ENCODE results near the gene SENP7. TPM values are rescaled to one million over a fixed set of nuclear protein-coding genes. Genes with fewer than 3 reads are reported as not detected.
"Not testable (repeated sequence)": the region's sequence is repeated elsewhere in the genome, so short reads cannot be mapped to it uniquely, and the experiment has no call there.

Gene SENP7
- total RNA-seq, 1 donor from 2014 or later: 17.9 TPM

GRCh38 chr3:101484805-101485620 is 28.0 kb downstream of the SENP7 start:
- no peak overlapping the region for H3K27ac ChIP-seq
- no peak overlapping the region for H3K4me3 ChIP-seq
- TF ChIP-seq CTCF (IDR thresholded peaks at IDR 0.05) (no peak), POLR2AphosphoS5 (IDR thresholded peaks at IDR 0.05; ENCODE audit: insufficient read depth in 1 of 2, low read depth in 1 of 2) (no peak), POLR2A (IDR thresholded peaks at IDR 0.05) (no peak)

GRCh38 chr3:101478980-101479379 is 34.0 kb downstream of the SENP7 start:
- H3K4me3 ChIP-seq: no peak overlapping the region
- TF ChIP-seq POLR2A (IDR thresholded peaks at IDR 0.05) (no peak), CTCF (IDR thresholded peaks at IDR 0.05) (no peak), POLR2AphosphoS5 (IDR thresholded peaks at IDR 0.05; ENCODE audit: insufficient read depth in 1 of 2, low read depth in 1 of 2) (no peak)
- DNase-seq (ENCODE audit: extremely low spot score in 2 of 2): no peak
- H3K4me1 ChIP-seq: no peaks in the 10 kb centered on the region
- H3K27ac ChIP-seq: no peak overlapping the region
- no peaks in the 10 kb centered on the region for H3K27me3 ChIP-seq
- H3K36me3 ChIP-seq: no peaks in the 10 kb centered on the region
- H3K9me3 ChIP-seq: peaks cover 3% of the 10 kb centered on the region
- intact Hi-C loops (cut with DNase I): no loop called here

More at GRCh38 chr3:101484805-101485620, 28.0 kb downstream of the SENP7 start:
- Histone ChIP-seq H3K27me3 (no peaks in the 10 kb centered on the region), H3K9me3 (peaks cover 3% of the 10 kb centered on the region), H3K4me1 (peaks cover 9% of the 10 kb centered on the region), H3K36me3 (peaks cover 0 to 13% of the 10 kb centered on the region in 2 donors)
- intact Hi-C loops (cut with DNase I): no loop called here
- DNase-seq (ENCODE audit: extremely low spot score in 2 of 2): no peak

GRCh38 chr3:101474841-101475552 is 38.0 kb downstream of the SENP7 start:
- intact Hi-C loops (cut with DNase I); DNase-seq (ENCODE audit: extremely low spot score in 2 of 2); H3K27ac ChIP-seq; H3K9me3 ChIP-seq; H3K36me3 ChIP-seq; H3K4me3 ChIP-seq; H3K4me1 ChIP-seq; H3K27me3 ChIP-seq: not testable (repeated sequence)

- H3K36me3 ChIP-seq; H3K27me3 ChIP-seq; H3K9me3 ChIP-seq; H3K4me3 ChIP-seq; H3K4me1 ChIP-seq; H3K27ac ChIP-seq; intact Hi-C loops (cut with DNase I); DNase-seq (ENCODE audit: extremely low spot score in 2 of 2): not testable (repeated sequence)
Observed at GRCh38 chr3:101468676-101469075, 44.3 kb downstream of the SENP7 start.

GRCh38 chr3:101467310-101467663 is 45.7 kb downstream of the SENP7 start:
- H3K27me3 ChIP-seq; H3K4me1 ChIP-seq; H3K36me3 ChIP-seq; H3K4me3 ChIP-seq; H3K9me3 ChIP-seq; intact Hi-C loops (cut with DNase I); H3K27ac ChIP-seq; DNase-seq (ENCODE audit: extremely low spot score in 2 of 2): not testable (repeated sequence)

GRCh38 chr3:101466465-101467309 is 46.3 kb downstream of the SENP7 start:
- no peaks in the 10 kb centered on the region for H3K4me1 ChIP-seq
- no peak for DNase-seq (ENCODE audit: extremely low spot score in 2 of 2)
- no peaks in the 10 kb centered on the region for H3K9me3 ChIP-seq
- H3K27me3 ChIP-seq: no peaks in the 10 kb centered on the region
- H3K27ac ChIP-seq: no peak overlapping the region
- H3K36me3 ChIP-seq: no peaks in the 10 kb centered on the region
- intact Hi-C loops (cut with DNase I): no loop called here
- H3K4me3 ChIP-seq: peak overlapping the region in 1 of 2 donors; percentile 9
- TF ChIP-seq POLR2AphosphoS5 (IDR thresholded peaks at IDR 0.05; ENCODE audit: insufficient read depth in 1 of 2, low read depth in 1 of 2) (no peak), CTCF (IDR thresholded peaks at IDR 0.05) (no peak), POLR2A (IDR thresholded peaks at IDR 0.05) (no peak)

All from vagina (tissue), 2 donors.